K562 (cell line): Measurements from ENCODE around the gene EMP2. TPM values are rescaled to one million over a fixed set of nuclear protein-coding genes. Genes with fewer than 3 reads are reported as not detected.
"Not testable (repeated sequence)": the region's sequence is repeated elsewhere in the genome, so short reads cannot be mapped to it uniquely, and the experiment has no call there.

ENCODE experiments used
- ATAC-seq: fragments of 200-7000 bp; cut with Tn5 transposase; 3 replicates; pipeline ENCODE4 v1.9.1; 2020; ENCODE audit warnings: moderate library complexity
- BruUV-seq: library from RNA; stranded (reverse); fragments of 400-500 nt; replicated peaks from 2 replicates; lab custom pipeline; 2021; lab: Mats Ljungman, UMichigan
- CTCF ChIA-PET: fragments of 300-600 bp; formaldehyde crosslinking; extraction: SDS; loops from one replicate; lab custom pipeline; 2021; ENCODE audit warnings: low intra/inter-chr PET ratio; lab: Yijun Ruan, JAX
- POLR2A ChIA-PET: fragments of 300-600, 350-650 bp; sonication (Branson Sonifier 250); formaldehyde crosslinking; extraction: SDS; loops from one replicate; lab custom pipeline; 2021; ENCODE audit warnings: antibody characterized with exemption, inconsistent platforms; lab: Yijun Ruan, JAX
- DNase-seq, 4 experiments: peaks; one replicate each; pipeline versions ENCODE4 v3.0.0 to v3.0.0-alpha.2; 2011 to 2018; ENCODE audit warnings: low spot score in 3 of 4, mixed read lengths in 3 of 4; ENCODE audit errors: extremely low read depth in 1 of 4
- FAIRE-seq: peaks from 2 replicates; lab custom pipeline; 2011; peaks lifted over from hg19 to GRCh38; lab: Jason Lieb, UNC
- H2AFZ ChIP-seq: 2 replicates; pipeline ENCODE4 v1.6.0; 2011; ENCODE audit warnings: low read depth, low read length, control low read depth, inconsistent platforms
- H3K27ac ChIP-seq: fragments of 200-600 bp; 3 replicates; pipeline ENCODE4 v1.8.0; 2011; ENCODE audit warnings: low read depth, mild to moderate bottlenecking, control low read depth, inconsistent platforms, low read length, moderate library complexity, mixed read lengths; ENCODE audit errors: extremely low read depth
- H3K27me3 ChIP-seq, 2 experiments: fragments of 300-600 bp in 1 of 2; 2 replicates in 1 of 2; 3 replicates in 1 of 2; pipeline versions ENCODE4 v1.6.0 to v1.8.0; 2011; ENCODE audit warnings: inconsistent platforms in 2 of 2, low read length in 2 of 2, mild to moderate bottlenecking in 1 of 2, mixed read lengths in 1 of 2, moderate library complexity in 1 of 2; ENCODE audit not compliant: control insufficient read depth in 2 of 2, insufficient read depth in 2 of 2
- H3K36me3 ChIP-seq: fragments of 300-600 bp; 3 replicates; pipeline ENCODE4 v1.8.0; 2011; ENCODE audit warnings: mild to moderate bottlenecking, low read length, inconsistent platforms; ENCODE audit not compliant: control insufficient read depth, insufficient read depth
- H3K4me1 ChIP-seq, 2 experiments: fragments of 200-600 bp in 1 of 2; replicated peaks in 1 of 2; 2 replicates in 1 of 2; 3 replicates in 1 of 2; pipeline versions ENCODE4 v1.5.1 to v1.8.0; 2011; ENCODE audit warnings: inconsistent platforms in 2 of 2, low read length in 2 of 2, mild to moderate bottlenecking in 1 of 2, mixed read lengths in 1 of 2, moderate library complexity in 1 of 2; ENCODE audit not compliant: control insufficient read depth in 2 of 2, insufficient read depth in 2 of 2
- H3K4me2 ChIP-seq: 2 replicates; pipeline ENCODE4 v1.6.1; 2011; ENCODE audit warnings: low read length, control low read depth, inconsistent platforms, mixed read lengths; ENCODE audit not compliant: insufficient read depth
- H3K4me3 ChIP-seq: fragments of 200-600 bp; sonication (generic), shearing (Covaris generic); 2 replicates; pipeline ENCODE4 v1.5.1; 2016; ENCODE audit warnings: control low read depth, inconsistent platforms
- H3K79me2 ChIP-seq: fragments of 200-600 bp; 3 replicates; pipeline ENCODE4 v1.8.0; 2011; ENCODE audit warnings: low read length, inconsistent platforms; ENCODE audit not compliant: control insufficient read depth, insufficient read depth
- H3K9ac ChIP-seq, 2 experiments: 2 replicates each; pipeline versions ENCODE4 v1.6.0 to v1.6.1; 2011; ENCODE audit warnings: low read depth in 2 of 2, low read length in 2 of 2, control low read depth in 1 of 2, inconsistent platforms in 1 of 2, mild to moderate bottlenecking in 1 of 2, mixed read lengths in 1 of 2; ENCODE audit not compliant: insufficient read depth in 1 of 2
- H3K9me1 ChIP-seq: one replicate; pipeline ENCODE4 v1.6.0; 2011; ENCODE audit warnings: inconsistent platforms, mild to moderate bottlenecking, low read length, moderate library complexity; ENCODE audit not compliant: control insufficient read depth, insufficient read depth
- H3K9me3 ChIP-seq: replicated peaks from 2 replicates; pipeline ENCODE4 v1.5.1; 2011; ENCODE audit warnings: low read depth, low read length, inconsistent platforms; ENCODE audit not compliant: control insufficient read depth, insufficient read depth
- H4K20me1 ChIP-seq: replicated peaks from 2 replicates; pipeline ENCODE4 v1.6.1; 2011; ENCODE audit warnings: low read length, inconsistent platforms, mixed read lengths; ENCODE audit not compliant: control insufficient read depth, insufficient read depth
- ARID1B ChIP-seq: fragments of 450-650 bp; IDR thresholded peaks from 2 replicates; pipeline ENCODE4 v1.6.1; 2016; ENCODE audit warnings: antibody characterized with exemption, mild to moderate bottlenecking, inconsistent platforms
- FOSL1 ChIP-seq: fragments of 200-800 bp; sonication (Bioruptor generic); conservative IDR thresholded peaks from 2 replicates; pipeline ENCODE4 v1.6.1; 2016; ENCODE audit warnings: missing genetic modification characterization, missing compliant biosample characterization
- JUND ChIP-seq, 2 experiments: IDR thresholded peaks; 2 replicates in 1 of 2; 3 replicates in 1 of 2; pipeline ENCODE4 v1.6.1; 2011; ENCODE audit warnings: borderline replicate concordance in 2 of 2, low read depth in 2 of 2, low read length in 2 of 2, improper control_type of control experiment in 1 of 2, missing biosample characterization in 1 of 2, missing genetic modification characterization in 1 of 2, missing genetic modification reagents in 1 of 2
- KDM1A ChIP-seq, 2 experiments: fragments of 450-650 bp; IDR thresholded peaks; 2 replicates each; pipeline ENCODE4 v1.6.1; 2016; ENCODE audit warnings: mild to moderate bottlenecking in 2 of 2
- NFIC ChIP-seq: fragments of 450-650 bp; IDR thresholded peaks from 2 replicates; pipeline ENCODE4 v1.6.1; 2017; ENCODE audit warnings: mild to moderate bottlenecking, inconsistent platforms
- NR4A1 ChIP-seq, 2 experiments: fragments of 250-450 bp in 1 of 2; fragments of 450-650 bp in 1 of 2; sonication (Bioruptor Pico) in 1 of 2; IDR thresholded peaks; 2 replicates each; pipeline versions ENCODE4 v1.4.0 to v1.6.1; 2016 to 2020; ENCODE audit warnings: mild to moderate bottlenecking in 2 of 2, missing compliant biosample characterization in 1 of 2, missing genetic modification characterization in 1 of 2, moderate library complexity in 1 of 2
- SMARCE1 ChIP-seq: fragments of 450-650 bp; IDR thresholded peaks from 2 replicates; pipeline ENCODE4 v1.7.1; 2016; ENCODE audit warnings: mild to moderate bottlenecking
- YBX1 ChIP-seq: fragments of 450-650 bp; IDR thresholded peaks from 2 replicates; pipeline ENCODE4 v1.7.1; 2016; ENCODE audit warnings: mild to moderate bottlenecking
- WGBS: fragments of 100-300 bp; shearing (Covaris generic); methylation state at CpG from one replicate; pipeline ENCODE4 v1.1.6; 2016; ENCODE audit warnings: low coverage, mixed read lengths; ENCODE audit not compliant: insufficient coverage; ENCODE audit errors: missing lambda C conversion rate; 5-methylcytosine and 5-hydroxymethylcytosine counted together
- in situ Hi-C: fragments of 300-500 bp; cut with MboI; formaldehyde crosslinking; loops from 4 replicates; pipeline ENCODE4 v1.15.0; 2018; ENCODE audit warnings: inconsistent platforms, mixed read lengths
- intact Hi-C: fragments of 100-400 bp; cut with micrococcal nuclease; formaldehyde crosslinking; loops from 2 replicates; pipeline ENCODE4 v1.14.2; 2022
- polyA plus RNA-seq, 8 experiments: library from polyadenylated mRNA; depleted of rRNA in 4 of 8; stranded (reverse) in 5 of 8; unstranded in 3 of 8; fragments of >200 nt; fragmentation: Nextera tagmentation in 2 of 8; fragmentation: Illumina TruSeq in 1 of 8; extraction: Ambion mirVana in 2 of 8; extraction: Trizol in 1 of 8; gene quantifications; 2 replicates each; pipeline versions ENCODE4 v1.2.1 to v1.2.3, GENCODE V29; 2011 to 2014; ENCODE audit warnings: inconsistent platforms in 1 of 8, missing spikeins in 1 of 8
- total RNA-seq, 7 experiments: library from RNA; depleted of rRNA in 6 of 7; stranded (reverse); fragments of >200 nt in 6 of 7; fragmentation: Illumina TruSeq in 2 of 7; extraction: Trizol in 2 of 7; gene quantifications; 2 replicates each; pipeline versions ENCODE4 v1.2.1 to v1.2.3, GENCODE V29; 2011 to 2021; ENCODE audit warnings: low replicate concordance in 1 of 7
- TF ChIP-seq, protein P1 (sequence below): IDR thresholded peaks from 2 replicates; pipeline ENCODE4 v1.6.1; 2011; ENCODE audit not compliant: insufficient read length; ENCODE audit errors: extremely low read depth
- TF ChIP-seq, protein P2 (sequence below), 2 experiments: fragments of 450-650 bp in 1 of 2; sonication (generic) in 1 of 2; formaldehyde crosslinking in 1 of 2; IDR thresholded peaks in 1 of 2; conservative IDR thresholded peaks in 1 of 2; 2 replicates each; pipeline versions ENCODE4 v1.6.1 to v1.8.1; 2016 to 2023; ENCODE audit warnings: mild to moderate bottlenecking in 2 of 2, moderate library complexity in 2 of 2, inconsistent platforms in 1 of 2, missing genetic modification reagents in 1 of 2

Gene EMP2
- total and polyA plus RNA-seq, 9 of the 15 experiments (the other 6 are each of a cell fraction or from before 2014, with no cell fraction given): 0.73 to 6.2 (median 3.1) TPM

DNA sequence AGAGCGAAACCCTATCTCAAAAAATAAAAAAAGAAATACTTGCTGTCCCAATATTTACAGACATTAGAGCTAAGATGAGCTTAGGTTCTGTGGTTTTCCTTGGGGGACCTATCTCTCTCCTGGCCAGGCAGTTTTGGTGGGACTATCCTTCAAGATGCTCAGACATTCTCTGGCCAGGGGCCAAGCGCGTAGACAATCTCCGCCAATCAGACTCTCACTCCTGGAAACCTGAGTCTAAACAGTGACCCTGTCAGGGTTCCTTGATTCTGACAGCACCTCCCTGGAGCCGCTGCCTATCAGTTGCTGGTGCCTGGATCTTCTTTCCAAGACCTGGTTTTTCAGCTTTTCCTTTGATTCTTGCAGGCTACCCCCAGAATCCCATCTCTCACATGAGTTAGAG, 45.6 kb downstream of the EMP2 start:
- CTCF ChIA-PET: no interaction called here
- TF ChIP-seq NR4A1 (CRISPR knock-in tag; IDR thresholded peaks at IDR 0.05): no peak
- no peak for TF ChIP-seq NR4A1 (tag; IDR thresholded peaks at IDR 0.05)
- TF ChIP-seq, protein P1, sequence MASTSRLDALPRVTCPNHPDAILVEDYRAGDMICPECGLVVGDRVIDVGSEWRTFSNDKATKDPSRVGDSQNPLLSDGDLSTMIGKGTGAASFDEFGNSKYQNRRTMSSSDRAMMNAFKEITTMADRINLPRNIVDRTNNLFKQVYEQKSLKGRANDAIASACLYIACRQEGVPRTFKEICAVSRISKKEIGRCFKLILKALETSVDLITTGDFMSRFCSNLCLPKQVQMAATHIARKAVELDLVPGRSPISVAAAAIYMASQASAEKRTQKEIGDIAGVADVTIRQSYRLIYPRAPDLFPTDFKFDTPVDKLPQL: no peak
- TF ChIP-seq NFIC: peak; percentile 67
- no peak for TF ChIP-seq YBX1
- Histone ChIP-seq H3K27me3 (peaks cover 11 to 49% of the 10 kb centered on the region in 2 experiments; a peak in 4 of 5 replicates), H3K36me3 (no peaks in the 10 kb centered on the region), H3K4me3 (no peak overlapping the region), H3K9me3 (no peaks in the 10 kb centered on the region), H3K4me2 (no peak overlapping the region), H3K79me2 (no peaks in the 10 kb centered on the region), H3K9me1 (no peaks in the 10 kb centered on the region), H4K20me1 (0 out of 2 replicates have a peak, but pooled peaks cover 5% of the 10 kb centered on the region), H3K4me1 (no peaks in the 10 kb centered on the region), H3K27ac (no peak overlapping the region), H2AFZ (no peak overlapping the region), H3K9ac (no peak overlapping the region)
- 10% methylated on average over 5 of the region's 5 CpGs for WGBS
- no peak for FAIRE-seq
- POLR2A ChIA-PET: interaction anchor here (0.9 kb wide), 1 partner anchor 9 kb away, joined by 4 read pairs; no protein-coding TSS in a partner anchor
- peak in 2 of 4 experiments; percentile 13 for DNase-seq
- BruUV-seq: no TSS peak
- ATAC-seq: no peak
- intact Hi-C loops (no loop called here), in situ Hi-C loops (no loop called here)

DNA sequence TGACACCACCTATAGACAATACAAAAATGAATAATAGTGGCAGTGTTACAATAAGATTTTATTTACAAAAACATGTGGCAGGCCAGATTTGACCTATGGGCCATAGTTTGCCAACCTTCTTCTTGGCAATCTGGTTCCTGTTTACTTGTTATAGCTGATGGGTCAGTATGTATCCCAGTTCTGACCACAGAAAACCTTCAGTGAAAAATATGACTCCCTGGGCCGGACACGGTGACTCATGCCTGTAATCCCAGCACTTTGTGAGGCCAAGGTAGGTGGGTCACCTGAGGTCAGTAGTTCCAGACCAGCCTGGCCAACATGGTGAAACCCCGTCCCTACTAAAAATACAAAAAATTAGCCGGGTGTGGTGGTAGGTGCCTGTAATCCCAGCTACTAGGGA, 46.8 kb downstream of the EMP2 start:
- H3K9me3 ChIP-seq, ATAC-seq, H3K79me2 ChIP-seq, H3K9me1 ChIP-seq, H3K36me3 ChIP-seq, intact Hi-C loops: not testable (repeated sequence)
- TF ChIP-seq ARID1B (peak; percentile 32), FOSL1 (tag) (peak; percentile 73), SMARCE1 (0 out of 2 replicates have a peak, but pooled peaks have one; percentile 33), KDM1A (IDR thresholded peaks at IDR 0.05) (peak; percentile 43 to 61; a peak in 3 of 4 replicates), JUND (IDR thresholded peaks at IDR 0.05; ENCODE audit: borderline replicate concordance, low read depth, low read length) (peak; percentile 60), JUND (tag; IDR thresholded peaks at IDR 0.05; ENCODE audit: borderline replicate concordance, low read depth, low read length) (peak; percentile 38; the same call in 1 of the 3 replicates)
- TF ChIP-seq, protein P2, sequence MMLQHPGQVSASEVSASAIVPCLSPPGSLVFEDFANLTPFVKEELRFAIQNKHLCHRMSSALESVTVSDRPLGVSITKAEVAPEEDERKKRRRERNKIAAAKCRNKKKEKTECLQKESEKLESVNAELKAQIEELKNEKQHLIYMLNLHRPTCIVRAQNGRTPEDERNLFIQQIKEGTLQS (IDR thresholded peaks at IDR 0.05): peak; percentile 74
- TF ChIP-seq, protein P2 (CRISPR knock-in tag; conservative IDR thresholded peaks at IDR 0.05): not testable (repeated sequence)
- TF ChIP-seq, all 486 proteins: peak for 6; not testable (repeated sequence) for 480
- H3K9ac ChIP-seq, H3K27ac ChIP-seq, DNase-seq, H3K4me3 ChIP-seq, H4K20me1 ChIP-seq, BruUV-seq, in situ Hi-C loops, FAIRE-seq, H2AFZ ChIP-seq, CTCF ChIA-PET, H3K4me1 ChIP-seq, H3K4me2 ChIP-seq: not testable (repeated sequence)
- 0% methylated on average over 4 of the region's 4 CpGs for WGBS
- POLR2A ChIA-PET: interaction anchor here (0.7 kb wide), 2 partner anchors 8 to 13 kb away, joined by 3 read pairs; no protein-coding TSS in a partner anchor
- peaks cover 14 to 49% of the 10 kb centered on the region in 2 experiments; a peak in 4 of 5 replicates for H3K27me3 ChIP-seq
